DMS53 treated with DMSO at 0.1 percent for 48 hours (cell line): ENCODE data around the gene DIPK1B.

Experiments
- DNase-seq: peaks from one replicate; lab custom pipeline; 2025; ENCODE audit not compliant: unreplicated experiment; lab: John Stamatoyannopoulos, UW

DIPK1B gene

DNA sequence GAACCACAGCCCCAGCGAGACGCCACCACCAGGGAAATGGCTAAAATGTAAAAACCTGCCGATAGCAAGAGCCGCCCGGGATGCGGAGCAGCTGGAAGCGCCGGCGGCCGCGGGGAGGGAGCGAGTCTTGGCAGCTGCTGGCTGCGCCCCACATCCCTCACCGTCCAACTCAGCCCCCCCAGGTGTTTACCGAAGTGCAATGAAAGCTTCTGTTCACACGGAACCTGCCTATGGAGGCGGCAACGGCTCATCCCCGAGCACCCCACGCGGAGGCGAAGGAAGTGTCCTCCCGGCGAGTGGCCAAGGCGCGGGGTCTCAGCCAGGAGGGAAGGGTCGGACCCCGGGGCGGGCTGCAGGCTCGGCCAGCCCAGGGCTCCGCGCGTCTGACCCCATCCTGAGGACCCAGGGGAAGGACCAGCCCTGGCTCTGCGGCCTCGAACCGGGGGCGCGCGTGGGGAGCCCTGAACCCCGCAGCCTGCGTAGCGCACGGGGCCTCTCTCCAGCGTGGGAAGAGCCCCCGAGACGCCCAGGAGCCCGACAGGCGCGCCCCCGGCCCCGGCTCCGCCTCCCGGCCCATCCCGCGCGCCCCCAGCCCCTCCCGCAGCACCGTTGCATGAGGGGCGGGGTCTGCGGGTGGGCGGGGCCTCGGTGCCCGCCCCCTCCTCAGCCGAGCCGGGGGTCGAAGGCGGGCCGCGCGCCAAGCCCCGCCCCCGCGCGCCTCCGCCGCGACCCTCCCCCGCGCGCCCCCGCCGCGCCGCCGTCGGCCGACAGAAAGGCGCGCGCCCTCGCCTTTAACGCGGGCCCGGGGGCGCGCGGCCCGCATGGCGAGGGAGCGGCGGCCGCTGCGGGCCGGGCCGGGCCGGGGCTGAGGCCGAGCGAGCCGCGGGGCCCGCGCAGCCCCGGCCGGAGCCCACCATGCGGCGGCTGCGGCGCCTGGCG lies at the start of gene DIPK1B:
Gene DIPK1B, plus strand, starts transcription at position 822 of the 939 bp plus-strand sequence. Its CDS starts 94 bp downstream, at position 916.
- DNase-seq = peak; percentile 49

DNA sequence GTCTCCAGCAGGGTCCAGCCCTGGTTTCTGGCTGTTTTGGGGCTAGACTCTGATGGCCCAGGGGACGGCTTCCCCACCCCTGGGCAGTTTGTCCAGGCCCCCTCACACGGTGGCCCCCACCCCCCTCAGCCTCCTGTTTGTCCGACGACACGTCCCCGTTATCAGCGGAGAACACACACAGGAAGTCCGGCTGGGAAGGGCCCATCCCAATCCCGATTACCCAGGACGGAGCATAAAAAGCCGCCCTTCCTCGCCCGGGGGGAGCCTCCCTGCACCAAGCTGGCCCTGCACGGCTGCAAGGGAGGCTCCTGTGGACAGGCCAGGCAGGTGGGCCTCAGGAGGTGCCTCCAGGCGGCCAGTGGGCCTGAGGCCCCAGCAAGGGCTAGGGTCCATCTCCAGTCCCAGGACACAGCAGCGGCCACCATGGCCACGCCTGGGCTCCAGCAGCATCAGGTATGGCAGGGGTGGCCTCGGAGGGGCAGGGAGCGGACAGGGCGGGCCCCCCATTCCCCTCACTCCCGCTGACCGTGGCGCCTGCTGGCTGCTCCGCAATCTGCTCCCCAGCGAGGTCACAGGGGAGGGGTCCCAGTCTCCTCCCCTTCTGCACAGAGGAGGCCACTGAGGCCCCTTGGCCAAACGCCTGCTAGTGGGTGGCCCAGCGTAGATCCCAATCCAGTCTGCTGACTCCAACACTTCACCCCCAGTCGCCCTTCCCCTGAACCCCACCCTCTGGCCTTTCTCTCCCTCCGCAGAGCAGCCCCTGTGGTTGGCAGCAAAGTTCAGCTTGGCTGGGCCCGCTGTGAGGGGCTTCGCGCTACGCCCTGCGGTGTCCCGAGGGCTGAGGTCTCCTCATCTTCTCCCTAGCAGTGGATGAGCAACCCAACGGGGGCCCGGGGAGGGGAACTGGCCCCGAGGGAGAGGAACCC lies 49.5 kb upstream of the DIPK1B start, which contains the start of gene EGFL7:
Gene EGFL7, plus strand, starts transcription at position 261 of the 926 bp plus-strand sequence. CDS start 5,367 bp downstream, outside the sequence.
- DNase-seq = no peak

DNA sequence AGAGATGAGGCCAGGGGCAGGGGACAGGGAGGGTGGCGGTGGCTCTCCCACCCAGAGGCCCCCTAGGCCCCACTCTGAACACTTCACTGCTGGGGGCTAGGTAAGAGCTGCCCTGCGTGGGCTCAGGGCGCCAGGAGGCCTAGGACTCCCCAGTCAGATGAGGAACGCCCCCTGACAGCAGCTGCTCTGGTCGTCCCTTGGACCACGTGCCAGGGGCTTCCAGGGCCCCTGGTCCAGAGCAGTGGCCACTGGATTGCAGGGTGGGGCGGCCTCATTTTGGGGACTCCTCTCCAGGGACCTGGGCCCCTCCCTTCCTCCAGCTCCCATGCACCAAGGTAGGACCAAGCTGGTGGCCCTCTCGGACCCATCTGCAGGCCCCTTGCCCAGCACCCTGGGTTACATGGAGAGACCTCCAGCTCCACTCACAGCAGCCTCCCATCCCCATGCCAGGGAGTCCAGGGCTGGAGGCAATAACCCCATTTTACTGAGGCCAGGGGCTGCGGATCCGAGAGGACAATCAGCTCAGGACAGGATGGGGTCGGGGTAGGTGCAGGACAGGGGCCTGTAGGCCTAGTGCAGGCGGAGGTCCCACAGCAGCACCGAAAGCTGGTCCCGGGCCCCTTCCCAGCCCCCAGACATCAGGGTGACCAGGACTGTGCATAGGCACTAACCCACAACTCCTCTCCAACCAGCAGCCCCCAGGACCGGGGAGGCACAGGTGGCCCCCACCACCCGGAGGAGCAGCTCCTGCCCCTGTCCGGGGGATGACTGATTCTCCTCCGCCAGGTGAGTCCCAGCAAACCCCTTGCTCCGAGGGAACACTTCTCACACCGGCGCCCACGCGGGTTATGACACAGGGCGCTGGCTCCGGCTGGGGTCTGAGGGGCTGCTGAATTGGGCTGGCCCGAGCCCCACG lies 48.1 kb upstream of the DIPK1B start:
- DNase-seq = no peak

DNA sequence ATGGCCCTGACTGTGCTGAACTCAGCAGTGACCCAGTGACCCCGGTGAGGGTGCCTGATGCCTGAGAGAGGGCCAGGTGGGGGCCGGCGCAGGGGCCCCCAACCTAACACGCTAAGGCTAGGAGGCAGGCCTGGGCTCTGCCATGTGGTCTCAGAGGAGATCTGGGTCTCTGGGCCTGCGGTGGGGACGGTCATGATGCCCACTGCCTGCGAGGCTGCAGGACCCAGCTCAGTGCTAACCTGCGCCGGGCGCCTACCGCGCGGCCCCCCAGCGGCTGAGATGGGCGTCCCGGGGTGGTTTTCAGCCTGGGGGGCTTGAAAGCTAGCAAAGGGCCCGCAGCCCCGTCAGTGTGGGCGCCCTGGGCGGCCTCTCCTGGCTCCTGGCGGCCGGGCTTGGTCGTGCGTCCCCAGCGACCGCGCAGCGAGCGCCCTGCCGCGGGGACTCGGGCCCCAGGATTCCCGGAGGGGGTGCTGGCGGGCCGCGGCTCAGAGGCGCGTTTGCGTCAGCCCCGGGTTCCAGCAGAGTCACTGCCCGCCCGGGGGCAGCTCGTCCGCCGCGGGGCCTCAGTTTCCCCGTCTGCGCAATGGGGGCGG lies 47.2 kb upstream of the DIPK1B start:
- DNase-seq = peak; percentile 31

DNA sequence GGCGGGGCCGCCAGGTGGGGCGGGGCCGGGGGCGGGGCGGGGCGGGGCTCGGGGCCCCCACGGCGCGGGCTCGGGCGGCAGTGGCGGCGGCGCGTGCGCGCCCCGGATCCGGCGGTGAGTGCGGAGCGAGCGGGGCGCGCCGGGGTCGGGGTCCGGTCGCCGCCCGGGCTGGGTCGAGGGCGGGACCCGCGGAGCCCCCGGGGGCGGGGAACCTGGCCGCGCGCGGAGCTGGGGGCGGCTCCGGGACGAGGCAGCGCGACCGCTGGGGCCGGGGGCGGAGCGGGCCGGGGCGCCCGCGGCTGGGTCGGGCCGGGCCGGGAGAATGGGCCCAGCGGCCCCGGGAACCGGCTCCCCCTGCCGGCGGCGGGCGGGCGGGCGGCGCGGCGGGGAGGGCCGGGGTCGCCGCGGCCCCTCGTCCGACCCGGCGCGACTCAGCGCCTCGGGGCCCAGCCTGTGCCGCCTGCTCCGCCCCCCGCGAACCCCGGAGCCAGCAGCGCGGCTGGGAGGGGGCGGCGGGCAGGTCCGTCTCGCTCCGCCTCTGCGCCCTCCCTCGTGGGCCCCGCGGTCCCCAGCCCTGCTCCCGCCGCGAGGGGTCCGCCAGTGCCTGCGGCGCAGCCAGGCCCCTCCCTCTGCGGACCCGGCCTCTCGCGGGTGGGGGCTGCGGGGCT lies 46.5 kb upstream of the DIPK1B start:
- DNase-seq = no peak

DNA sequence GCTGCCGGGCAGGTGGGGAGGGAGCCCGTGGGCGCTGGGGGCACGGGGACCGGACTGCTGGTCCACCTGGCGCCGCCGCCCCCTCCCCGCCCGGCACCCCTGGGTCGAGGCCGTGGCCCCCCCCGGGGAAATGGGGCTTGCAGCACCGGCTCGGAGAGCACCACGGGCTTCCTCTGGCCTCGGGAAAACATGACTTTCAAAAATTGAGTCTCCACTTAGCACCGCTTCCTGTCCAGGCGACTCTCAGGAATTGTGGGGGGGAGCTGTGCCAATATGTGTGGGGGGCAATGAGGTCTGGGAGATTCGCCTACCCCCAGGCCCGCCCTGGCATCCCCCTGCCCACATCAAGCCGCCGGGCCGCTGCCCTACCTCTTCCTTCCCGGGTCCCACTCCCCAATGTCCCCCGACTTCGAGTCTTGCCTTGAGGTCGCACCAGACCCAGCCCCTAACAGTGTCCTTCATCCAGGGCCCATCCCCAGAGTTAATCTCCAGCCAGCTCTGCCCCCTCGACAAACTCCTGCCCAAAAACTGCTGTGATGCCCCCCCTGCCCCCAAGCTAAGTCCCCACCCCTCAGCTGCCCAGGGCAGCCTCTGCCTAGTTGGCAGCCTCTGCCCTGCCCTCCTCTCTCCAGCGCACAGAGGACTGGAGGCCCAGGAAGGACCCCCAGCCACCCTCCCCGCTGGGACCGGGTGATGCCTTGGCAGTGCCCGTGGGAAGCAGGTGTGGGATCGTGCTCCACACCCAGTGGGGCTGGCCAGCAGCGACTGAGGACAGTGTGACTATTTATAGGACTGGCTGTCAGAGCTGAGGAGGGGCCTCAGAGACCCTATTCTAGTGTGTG lies 45.8 kb upstream of the DIPK1B start:
- no peak for DNase-seq

DNA sequence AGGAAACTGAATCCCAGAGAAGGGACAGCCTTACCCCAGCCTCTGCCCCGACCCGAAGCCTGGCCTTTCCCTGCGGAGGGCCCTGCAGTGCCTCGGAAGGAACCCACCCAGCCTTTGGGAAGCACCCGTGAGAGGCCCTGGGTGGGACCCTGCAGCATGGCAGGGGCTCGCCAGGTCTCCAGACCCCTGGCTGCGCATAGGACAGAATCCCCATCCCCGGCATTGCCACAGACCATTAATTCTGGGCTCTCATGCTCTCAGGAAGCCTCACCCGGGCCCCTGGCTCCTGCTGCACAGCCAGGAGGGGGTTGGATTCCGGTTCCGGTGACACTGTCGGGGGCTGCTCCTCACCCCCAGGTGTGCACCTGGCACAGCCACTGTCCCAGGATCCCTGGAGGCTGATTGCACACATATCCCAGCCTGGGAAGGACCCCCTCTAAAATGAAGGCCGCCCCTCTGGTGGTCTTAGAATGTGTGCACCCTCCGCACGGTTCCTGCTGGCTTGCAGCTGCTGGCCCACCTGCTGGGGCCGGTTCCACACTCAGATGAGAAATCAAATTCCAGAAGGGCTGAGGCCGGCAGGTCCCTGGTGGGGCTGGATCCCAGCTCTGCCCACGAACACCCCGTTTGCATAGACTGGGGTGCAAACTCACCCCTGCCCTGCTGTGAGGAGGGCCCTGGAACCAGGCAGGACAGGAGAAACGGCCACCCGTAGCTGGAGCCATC lies 45.0 kb upstream of the DIPK1B start:
- no peak for DNase-seq

DNA sequence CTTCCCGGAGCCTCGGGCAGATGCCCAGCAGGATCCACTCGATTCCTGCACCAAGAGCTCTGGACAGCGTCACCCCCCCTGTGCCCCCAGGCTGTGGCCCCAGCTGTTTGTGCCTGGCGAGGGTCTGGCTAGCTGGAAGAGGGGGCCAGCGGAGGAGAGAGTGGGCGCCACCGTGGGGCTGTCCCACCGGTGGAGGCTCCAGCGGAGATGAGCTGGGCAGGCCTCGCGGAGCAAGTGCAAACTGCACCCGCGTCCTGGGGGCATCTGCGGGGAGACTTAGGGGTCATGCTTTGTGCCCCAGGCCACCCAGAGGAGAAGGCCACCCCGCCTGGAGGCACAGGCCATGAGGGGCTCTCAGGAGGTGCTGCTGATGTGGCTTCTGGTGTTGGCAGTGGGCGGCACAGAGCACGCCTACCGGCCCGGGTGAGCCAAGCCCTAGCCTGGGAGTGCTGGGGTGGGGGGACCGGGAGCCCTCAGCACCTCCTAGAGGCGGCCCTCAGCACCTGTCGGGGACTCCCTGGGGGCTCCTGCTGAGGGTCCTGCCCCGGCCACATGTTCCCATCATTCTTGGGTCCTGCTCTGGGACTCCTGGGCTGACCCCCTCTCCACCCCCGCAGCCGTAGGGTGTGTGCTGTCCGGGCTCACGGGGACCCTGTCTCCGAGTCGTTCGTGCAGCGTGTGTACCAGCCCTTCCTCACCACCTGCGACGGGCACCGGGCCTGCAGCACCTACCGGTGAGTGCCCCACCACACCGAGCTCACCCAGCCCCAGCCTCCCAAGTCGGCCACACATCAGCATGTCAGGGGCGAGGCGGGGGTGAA lies 44.2 kb upstream of the DIPK1B start:
- no peak for DNase-seq

DNA sequence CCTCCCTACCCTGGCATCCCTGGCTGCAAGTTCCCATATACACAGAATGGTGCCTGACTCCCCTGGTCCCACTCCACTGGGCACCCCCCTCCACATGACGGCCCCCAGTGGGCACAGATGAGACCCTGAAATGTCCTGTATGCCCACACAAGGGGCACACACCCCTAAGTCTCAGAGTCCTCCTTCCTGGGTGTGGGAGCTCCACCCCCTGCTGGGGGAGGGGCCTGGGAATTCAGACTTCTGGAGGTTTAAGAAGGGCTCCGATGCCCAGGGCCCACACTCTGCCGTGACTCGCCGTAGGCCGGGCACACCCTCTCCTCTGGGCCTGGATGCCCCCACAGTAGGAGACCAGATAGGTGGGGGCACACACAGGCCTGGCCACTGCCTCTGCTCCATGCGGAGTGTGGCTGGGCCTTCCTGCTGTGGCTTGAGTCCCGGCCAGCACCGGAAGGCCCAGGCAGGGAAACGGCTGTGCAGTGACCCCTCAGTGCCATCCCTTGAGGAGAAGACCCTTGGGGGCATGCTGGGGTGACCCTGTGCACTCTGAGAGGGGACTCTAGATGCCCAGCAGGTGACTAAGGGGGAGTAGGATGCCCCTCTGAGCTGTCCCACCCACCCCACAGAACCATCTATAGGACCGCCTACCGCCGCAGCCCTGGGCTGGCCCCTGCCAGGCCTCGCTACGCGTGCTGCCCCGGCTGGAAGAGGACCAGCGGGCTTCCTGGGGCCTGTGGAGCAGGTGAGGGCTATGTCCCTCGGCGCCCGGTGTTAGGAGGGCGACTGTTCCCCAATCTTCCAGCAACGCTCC lies 43.2 kb upstream of the DIPK1B start:
- no peak for DNase-seq

DNA sequence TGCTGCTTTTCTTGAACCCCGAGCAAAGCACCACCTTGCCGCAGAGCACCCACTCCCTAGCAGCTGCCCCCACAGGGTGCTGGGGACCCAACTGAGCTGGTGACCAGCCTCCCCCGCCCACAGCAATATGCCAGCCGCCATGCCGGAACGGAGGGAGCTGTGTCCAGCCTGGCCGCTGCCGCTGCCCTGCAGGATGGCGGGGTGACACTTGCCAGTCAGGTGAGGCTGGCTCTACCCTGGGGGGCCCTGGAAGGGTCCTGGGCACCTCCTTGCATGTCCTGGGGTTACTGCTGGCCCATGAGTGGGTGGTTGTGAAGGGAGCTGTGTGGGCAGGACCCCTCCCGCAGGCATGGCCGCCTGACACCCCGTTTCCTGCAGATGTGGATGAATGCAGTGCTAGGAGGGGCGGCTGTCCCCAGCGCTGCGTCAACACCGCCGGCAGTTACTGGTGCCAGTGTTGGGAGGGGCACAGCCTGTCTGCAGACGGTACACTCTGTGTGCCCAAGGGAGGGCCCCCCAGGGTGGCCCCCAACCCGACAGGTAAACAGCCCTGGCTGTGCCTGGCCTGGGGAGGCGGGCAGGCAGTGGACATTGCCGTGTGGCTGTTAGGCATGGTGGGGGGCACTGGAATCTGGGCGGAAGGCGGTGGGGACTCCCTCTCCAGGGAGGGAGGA lies 42.4 kb upstream of the DIPK1B start:
- DNase-seq = no peak

DNA sequence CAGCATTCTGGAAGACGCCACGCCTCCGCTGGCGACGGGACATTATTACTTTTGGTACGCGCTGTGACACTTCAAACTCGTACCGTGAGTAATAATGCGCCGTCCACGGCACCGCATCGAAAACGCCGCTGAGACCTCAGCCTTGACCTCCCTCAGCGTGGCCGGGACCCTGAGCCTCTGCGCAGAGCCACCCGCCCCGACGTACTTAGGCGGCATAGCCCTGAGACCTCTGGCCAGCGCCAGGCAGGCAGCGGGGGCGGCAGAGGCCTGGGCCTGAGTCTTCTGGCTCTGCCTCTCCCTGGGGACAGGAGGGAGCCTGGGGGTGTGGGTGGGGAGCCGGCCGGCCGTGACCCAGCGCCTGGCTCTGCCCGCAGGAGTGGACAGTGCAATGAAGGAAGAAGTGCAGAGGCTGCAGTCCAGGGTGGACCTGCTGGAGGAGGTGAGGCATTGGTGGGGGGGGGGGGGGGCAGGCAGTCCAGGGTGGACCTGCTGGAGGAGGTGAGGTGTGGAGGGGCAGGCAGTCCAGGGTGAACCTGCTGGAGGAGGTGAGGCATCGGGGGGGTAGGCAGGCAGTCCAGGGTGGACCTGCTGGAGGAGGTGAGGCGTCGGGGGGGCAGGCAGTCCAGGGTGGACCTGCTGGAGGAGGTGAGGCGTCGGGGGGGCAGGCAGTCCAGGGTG lies 41.7 kb upstream of the DIPK1B start:
- DNase-seq = no peak

DNA sequence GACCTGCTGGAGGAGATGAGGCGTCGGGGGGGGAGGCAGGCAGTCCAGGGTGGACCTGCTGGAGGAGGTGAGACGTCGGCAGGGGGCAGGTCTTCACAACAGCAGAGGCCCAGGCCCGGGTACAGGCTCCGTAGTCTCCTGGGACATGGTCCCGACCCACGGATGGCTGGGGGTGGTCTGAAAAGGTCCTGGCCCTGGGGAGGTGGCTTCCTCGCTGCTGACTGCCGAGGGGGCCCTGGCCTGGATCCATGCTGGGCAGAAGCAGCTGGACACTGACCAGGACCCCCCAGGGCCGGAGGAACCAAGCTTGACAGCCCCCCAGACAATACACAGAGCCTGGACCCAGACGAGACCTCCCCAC lies 41.1 kb upstream of the DIPK1B start:
- DNase-seq = no peak

DNA sequence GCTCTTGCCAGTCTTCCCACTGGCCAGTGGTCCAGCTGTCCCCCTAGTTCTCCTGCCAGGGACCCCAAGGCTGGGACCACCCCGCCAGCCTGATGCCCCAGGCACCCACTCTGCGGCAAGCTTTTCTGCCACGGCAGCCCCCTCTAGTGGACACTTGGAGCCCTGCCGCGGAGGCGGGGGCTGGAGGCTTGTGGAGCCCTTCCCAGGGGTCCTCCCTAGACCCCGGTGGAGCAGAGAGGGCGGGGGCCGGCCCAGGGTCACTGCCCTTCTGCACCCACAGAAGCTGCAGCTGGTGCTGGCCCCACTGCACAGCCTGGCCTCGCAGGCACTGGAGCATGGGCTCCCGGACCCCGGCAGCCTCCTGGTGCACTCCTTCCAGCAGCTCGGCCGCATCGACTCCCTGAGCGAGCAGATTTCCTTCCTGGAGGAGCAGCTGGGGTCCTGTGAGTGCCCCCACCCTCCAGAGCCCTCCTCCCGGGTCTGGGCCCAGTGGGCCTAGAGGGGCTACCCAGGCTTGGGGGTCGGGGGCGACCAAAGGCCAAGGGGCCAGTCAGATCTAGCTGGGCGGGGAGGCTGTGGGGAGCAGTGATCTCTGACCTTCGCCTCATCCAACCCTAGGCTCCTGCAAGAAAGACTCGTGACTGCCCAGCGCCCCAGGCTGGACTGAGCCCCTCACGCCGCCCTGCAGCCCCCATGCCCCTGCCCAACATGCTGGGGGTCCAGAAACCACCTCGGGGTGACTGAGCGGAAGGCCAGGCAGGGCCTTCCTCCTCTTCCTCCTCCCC lies 40.5 kb upstream of the DIPK1B start:
- DNase-seq = no peak

DNA sequence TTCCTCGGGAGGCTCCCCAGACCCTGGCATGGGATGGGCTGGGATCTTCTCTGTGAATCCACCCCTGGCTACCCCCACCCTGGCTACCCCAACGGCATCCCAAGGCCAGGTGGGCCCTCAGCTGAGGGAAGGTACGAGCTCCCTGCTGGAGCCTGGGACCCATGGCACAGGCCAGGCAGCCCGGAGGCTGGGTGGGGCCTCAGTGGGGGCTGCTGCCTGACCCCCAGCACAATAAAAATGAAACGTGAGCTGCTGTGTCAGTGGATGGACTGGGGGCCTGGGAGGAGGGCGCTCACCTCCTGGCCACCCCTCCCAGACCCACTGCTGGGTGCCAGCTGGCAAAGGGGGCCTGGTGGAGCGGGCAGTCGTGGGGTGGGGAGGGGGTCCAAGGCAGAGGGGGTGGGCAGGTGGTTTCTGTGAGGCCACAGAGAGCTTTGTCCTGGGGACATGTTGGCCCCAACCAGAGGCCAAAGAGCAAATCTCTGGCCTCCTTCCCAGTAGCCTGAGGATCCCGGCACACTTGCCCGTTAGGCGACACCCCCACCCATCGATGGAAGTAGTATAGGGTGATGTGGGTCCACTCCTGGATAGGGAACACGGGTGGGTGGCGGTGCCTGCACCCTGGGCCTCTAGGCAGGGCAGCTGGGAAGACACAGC lies 39.8 kb upstream of the DIPK1B start:
- DNase-seq = no peak
